ENCODE data around the gene CIAO2A. TPM values are rescaled to one million over a fixed set of nuclear protein-coding genes. Genes with fewer than 3 reads are reported as not detected.

Gene CIAO2A
- total RNA-seq, 1 experiment from 2014 or later, result 89.8 TPM

DNA sequence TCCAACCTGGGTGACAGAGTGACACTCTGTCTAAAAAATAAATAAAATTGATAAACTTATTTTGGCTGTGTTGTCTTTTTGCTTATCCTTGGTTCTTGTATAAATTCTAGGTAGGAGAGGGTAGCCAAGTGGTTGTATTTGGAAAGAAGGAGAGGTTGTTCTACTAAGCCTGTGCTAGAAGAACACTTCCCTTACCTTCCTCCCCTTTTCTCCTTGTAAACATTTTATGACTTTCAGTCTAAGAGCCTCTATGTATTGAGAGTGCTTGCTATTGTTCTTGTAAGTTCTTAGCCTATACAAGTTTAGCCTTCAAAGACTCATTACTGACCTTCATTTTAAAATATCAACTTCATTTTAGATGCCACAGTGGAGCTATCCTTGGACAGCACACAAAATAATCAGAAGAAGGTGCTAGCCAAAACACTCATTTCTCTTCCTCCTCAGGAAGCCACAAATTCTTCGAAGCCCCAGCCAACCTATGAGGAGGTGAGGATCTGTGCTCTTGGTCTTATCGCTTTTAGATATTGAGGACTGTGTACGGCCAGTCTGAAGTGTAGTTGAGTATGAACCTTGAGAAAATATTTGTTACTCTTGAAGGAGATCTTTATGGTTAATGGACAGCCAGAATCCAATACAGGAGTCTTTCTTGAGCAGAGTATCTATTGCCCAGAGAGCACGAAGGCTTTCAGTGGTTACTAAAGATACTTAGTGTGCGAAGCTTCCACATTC lies 24.3 kb upstream of the CIAO2A start:
- H3K27ac ChIP-seq (ENCODE audit: low read length), result no peak overlapping the region
- TF ChIP-seq TCF7L2 (IDR thresholded peaks at IDR 0.05; ENCODE audit: low read depth, low read length), result no peak
- no peak for TF ChIP-seq SIN3A (IDR thresholded peaks at IDR 0.05; ENCODE audit: borderline replicate concordance, insufficient read depth, low read depth, low read length)
- TF ChIP-seq, protein P1, sequence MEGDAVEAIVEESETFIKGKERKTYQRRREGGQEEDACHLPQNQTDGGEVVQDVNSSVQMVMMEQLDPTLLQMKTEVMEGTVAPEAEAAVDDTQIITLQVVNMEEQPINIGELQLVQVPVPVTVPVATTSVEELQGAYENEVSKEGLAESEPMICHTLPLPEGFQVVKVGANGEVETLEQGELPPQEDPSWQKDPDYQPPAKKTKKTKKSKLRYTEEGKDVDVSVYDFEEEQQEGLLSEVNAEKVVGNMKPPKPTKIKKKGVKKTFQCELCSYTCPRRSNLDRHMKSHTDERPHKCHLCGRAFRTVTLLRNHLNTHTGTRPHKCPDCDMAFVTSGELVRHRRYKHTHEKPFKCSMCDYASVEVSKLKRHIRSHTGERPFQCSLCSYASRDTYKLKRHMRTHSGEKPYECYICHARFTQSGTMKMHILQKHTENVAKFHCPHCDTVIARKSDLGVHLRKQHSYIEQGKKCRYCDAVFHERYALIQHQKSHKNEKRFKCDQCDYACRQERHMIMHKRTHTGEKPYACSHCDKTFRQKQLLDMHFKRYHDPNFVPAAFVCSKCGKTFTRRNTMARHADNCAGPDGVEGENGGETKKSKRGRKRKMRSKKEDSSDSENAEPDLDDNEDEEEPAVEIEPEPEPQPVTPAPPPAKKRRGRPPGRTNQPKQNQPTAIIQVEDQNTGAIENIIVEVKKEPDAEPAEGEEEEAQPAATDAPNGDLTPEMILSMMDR (IDR thresholded peaks at IDR 0.05), result no peak
- TF ChIP-seq POLR2AphosphoS5 (IDR thresholded peaks at IDR 0.05; ENCODE audit: low read depth, low read length), result no peak
- TF ChIP-seq, protein P2, sequence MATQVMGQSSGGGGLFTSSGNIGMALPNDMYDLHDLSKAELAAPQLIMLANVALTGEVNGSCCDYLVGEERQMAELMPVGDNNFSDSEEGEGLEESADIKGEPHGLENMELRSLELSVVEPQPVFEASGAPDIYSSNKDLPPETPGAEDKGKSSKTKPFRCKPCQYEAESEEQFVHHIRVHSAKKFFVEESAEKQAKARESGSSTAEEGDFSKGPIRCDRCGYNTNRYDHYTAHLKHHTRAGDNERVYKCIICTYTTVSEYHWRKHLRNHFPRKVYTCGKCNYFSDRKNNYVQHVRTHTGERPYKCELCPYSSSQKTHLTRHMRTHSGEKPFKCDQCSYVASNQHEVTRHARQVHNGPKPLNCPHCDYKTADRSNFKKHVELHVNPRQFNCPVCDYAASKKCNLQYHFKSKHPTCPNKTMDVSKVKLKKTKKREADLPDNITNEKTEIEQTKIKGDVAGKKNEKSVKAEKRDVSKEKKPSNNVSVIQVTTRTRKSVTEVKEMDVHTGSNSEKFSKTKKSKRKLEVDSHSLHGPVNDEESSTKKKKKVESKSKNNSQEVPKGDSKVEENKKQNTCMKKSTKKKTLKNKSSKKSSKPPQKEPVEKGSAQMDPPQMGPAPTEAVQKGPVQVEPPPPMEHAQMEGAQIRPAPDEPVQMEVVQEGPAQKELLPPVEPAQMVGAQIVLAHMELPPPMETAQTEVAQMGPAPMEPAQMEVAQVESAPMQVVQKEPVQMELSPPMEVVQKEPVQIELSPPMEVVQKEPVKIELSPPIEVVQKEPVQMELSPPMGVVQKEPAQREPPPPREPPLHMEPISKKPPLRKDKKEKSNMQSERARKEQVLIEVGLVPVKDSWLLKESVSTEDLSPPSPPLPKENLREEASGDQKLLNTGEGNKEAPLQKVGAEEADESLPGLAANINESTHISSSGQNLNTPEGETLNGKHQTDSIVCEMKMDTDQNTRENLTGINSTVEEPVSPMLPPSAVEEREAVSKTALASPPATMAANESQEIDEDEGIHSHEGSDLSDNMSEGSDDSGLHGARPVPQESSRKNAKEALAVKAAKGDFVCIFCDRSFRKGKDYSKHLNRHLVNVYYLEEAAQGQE (IDR thresholded peaks at IDR 0.05; ENCODE audit: insufficient read depth in 1 of 2, low read depth in 2 of 2, low read length in 1 of 2), result no peak
- ATAC-seq (no peak), DNase-seq (ENCODE audit: low read depth, low spot score) (no peak)
- POLR2A ChIA-PET, result no interaction called here
- no peaks in the 10 kb centered on the region for H3K4me1 ChIP-seq (ENCODE audit: control insufficient read depth, insufficient read depth, low read length)
- CTCF ChIA-PET, result no interaction called here
- BruUV-seq (replicated peaks), result no TSS peak
- in situ Hi-C loops (cut with HindIII; ENCODE audit: low pct_unique_long_range_greater_than_20kb, low sequenced_read_pairs) (no loop called here), intact Hi-C loops (cut with micrococcal nuclease; ENCODE audit: unreplicated experiment) (no loop called here)
- H3K9me3 ChIP-seq (ENCODE audit: control insufficient read depth, insufficient read depth, low read depth, low read length), result no peaks in the 10 kb centered on the region
- H3K4me3 ChIP-seq (ENCODE audit: low read depth in 2 of 2, low read length in 2 of 2), result no peak overlapping the region
- no peaks in the 10 kb centered on the region for H3K27me3 ChIP-seq (ENCODE audit: control insufficient read depth, insufficient read depth, low read length)
- peaks cover 12% of the 10 kb centered on the region; the same call in 1 of the 2 replicates for H3K36me3 ChIP-seq (ENCODE audit: control insufficient read depth, insufficient read depth, low read length)

DNA sequence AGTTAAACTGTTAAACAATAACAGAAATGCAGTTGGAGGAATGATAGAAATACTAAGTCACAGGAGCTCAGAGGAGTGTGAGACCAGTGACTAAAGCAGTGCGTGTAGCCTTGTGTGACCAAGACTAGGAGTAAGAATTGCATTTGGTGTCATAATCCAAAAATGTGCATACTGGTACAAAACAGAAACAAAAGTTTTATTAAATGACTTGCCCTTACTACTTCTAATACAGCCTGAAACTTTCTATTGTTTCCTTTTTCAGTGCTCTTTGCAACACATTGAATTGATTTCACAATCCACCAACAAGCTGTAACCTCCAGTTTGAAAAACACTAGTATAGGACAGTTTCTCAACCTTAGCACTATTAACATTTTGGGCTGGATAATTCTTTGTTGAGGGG lies 19.3 kb upstream of the CIAO2A start:
- no peak overlapping the region for H3K4me3 ChIP-seq (ENCODE audit: low read depth in 2 of 2, low read length in 2 of 2)
- BruUV-seq (replicated peaks), result no TSS peak
- intact Hi-C loops (cut with micrococcal nuclease; ENCODE audit: unreplicated experiment) (no loop called here), in situ Hi-C loops (cut with HindIII; ENCODE audit: low pct_unique_long_range_greater_than_20kb, low sequenced_read_pairs) (no loop called here)
- H3K4me1 ChIP-seq (ENCODE audit: control insufficient read depth, insufficient read depth, low read length), result no peaks in the 10 kb centered on the region
- ChIA-PET CTCF (no interaction called here), POLR2A (no interaction called here)
- no peak for TF ChIP-seq TCF7L2 (IDR thresholded peaks at IDR 0.05; ENCODE audit: low read depth, low read length)
- no peak for TF ChIP-seq POLR2AphosphoS5 (IDR thresholded peaks at IDR 0.05; ENCODE audit: low read depth, low read length)
- no peak for TF ChIP-seq SIN3A (IDR thresholded peaks at IDR 0.05; ENCODE audit: borderline replicate concordance, insufficient read depth, low read depth, low read length)
- TF ChIP-seq, protein P1 (IDR thresholded peaks at IDR 0.05), result no peak
- TF ChIP-seq, protein P2 (IDR thresholded peaks at IDR 0.05; ENCODE audit: insufficient read depth in 1 of 2, low read depth in 2 of 2, low read length in 1 of 2), result no peak
- DNase-seq (ENCODE audit: low read depth, low spot score), result no peak
- no peak for ATAC-seq
- 0 out of 2 replicates have a peak, but pooled peaks cover 7% of the 10 kb centered on the region for H3K36me3 ChIP-seq (ENCODE audit: control insufficient read depth, insufficient read depth, low read length)
- H3K27ac ChIP-seq (ENCODE audit: low read length), result no peak overlapping the region
- no peaks in the 10 kb centered on the region for H3K27me3 ChIP-seq (ENCODE audit: control insufficient read depth, insufficient read depth, low read length)
- H3K9me3 ChIP-seq (ENCODE audit: control insufficient read depth, insufficient read depth, low read depth, low read length), result no peaks in the 10 kb centered on the region
